IMR-90 (cell line): Measurements from ENCODE around the gene LTA. TPM values are rescaled to one million over a fixed set of nuclear protein-coding genes. Genes with fewer than 3 reads are reported as not detected.

Experiments used
- ATAC-seq: fragments of 200-7000 bp; cut with Tn5 transposase; 2 replicates; pipeline ENCODE4 v1.9.1; 2020; ENCODE audit warnings: low read depth, mild to moderate bottlenecking, moderate library complexity
- BruUV-seq: library from RNA; stranded (reverse); fragments of 400-500 nt; replicated peaks from 2 replicates; lab custom pipeline; 2021; lab: Mats Ljungman, UMichigan
- CTCF ChIA-PET: fragments of 300-600 bp; formaldehyde crosslinking; extraction: SDS; loops from one replicate; lab custom pipeline; 2021; ENCODE audit warnings: antibody characterized with exemption; lab: Yijun Ruan, JAX
- POLR2A ChIA-PET: fragments of 300-600 bp; sonication (Branson Sonifier 250); formaldehyde crosslinking; loops from one replicate; lab custom pipeline; 2022; ENCODE audit warnings: antibody characterized with exemption; ENCODE audit not compliant: unreplicated experiment; lab: Charles Lee
- DNase-seq: peaks from one replicate; pipeline ENCODE4 v3.0.0; 2013
- H2AFZ ChIP-seq: replicated peaks from 2 replicates; pipeline ENCODE3; 2013; ENCODE audit warnings: low read length, mild to moderate bottlenecking; ENCODE audit not compliant: poor library complexity
- H2AK5ac ChIP-seq: 2 replicates; pipeline ENCODE4 v1.6.1; 2013; ENCODE audit warnings: low read depth, low read length, inconsistent platforms
- H2AK9ac ChIP-seq: replicated peaks from 2 replicates; pipeline ENCODE3; 2013; ENCODE audit warnings: mild to moderate bottlenecking, low read depth, low read length, moderate library complexity; ENCODE audit not compliant: poor library complexity
- H2BK120ac ChIP-seq: 2 replicates; pipeline ENCODE4 v1.6.1; 2013; ENCODE audit warnings: low read depth, low read length, inconsistent platforms
- H2BK15ac ChIP-seq: 3 replicates; pipeline ENCODE4 v1.6.1; 2013; ENCODE audit warnings: low read depth, low read length, inconsistent platforms
- H2BK20ac ChIP-seq: 2 replicates; pipeline ENCODE4 v1.6.1; 2013; ENCODE audit warnings: low read depth, mild to moderate bottlenecking, inconsistent platforms, low read length, moderate library complexity
- H2BK5ac ChIP-seq: 2 replicates; pipeline ENCODE4 v1.6.1; 2013; ENCODE audit warnings: mild to moderate bottlenecking, low read depth, low read length, inconsistent platforms; ENCODE audit not compliant: poor library complexity, severe bottlenecking
- H3K14ac ChIP-seq: replicated peaks from 2 replicates; pipeline ENCODE4 v1.6.1; 2013; ENCODE audit warnings: low read depth, low read length, inconsistent platforms
- H3K18ac ChIP-seq: 2 replicates; pipeline ENCODE4 v1.6.1; 2013; ENCODE audit warnings: low read depth, low read length, control low read depth
- H3K23ac ChIP-seq: 2 replicates; pipeline ENCODE4 v1.6.1; 2013; ENCODE audit warnings: low read depth, low read length, inconsistent platforms
- H3K27ac ChIP-seq: 2 replicates; pipeline ENCODE4 v1.5.1; 2013; ENCODE audit warnings: mild to moderate bottlenecking, control low read depth, low read length; ENCODE audit not compliant: insufficient read depth
- H3K27me3 ChIP-seq: 2 replicates; pipeline ENCODE4 v1.6.1; 2013; ENCODE audit warnings: low read length; ENCODE audit not compliant: control insufficient read depth, insufficient read depth
- H3K36me3 ChIP-seq: 2 replicates; pipeline ENCODE4 v1.6.1; 2013; ENCODE audit warnings: low read length, mixed read lengths; ENCODE audit not compliant: control insufficient read depth, insufficient read depth
- H3K4ac ChIP-seq: 2 replicates; pipeline ENCODE4 v1.6.1; 2013; ENCODE audit warnings: low read depth, low read length, inconsistent platforms
- H3K4me1 ChIP-seq: 2 replicates; pipeline ENCODE4 v1.6.1; 2013; ENCODE audit warnings: low read length, mixed read lengths; ENCODE audit not compliant: control insufficient read depth, insufficient read depth
- H3K4me2 ChIP-seq: 2 replicates; pipeline ENCODE4 v1.6.1; 2013; ENCODE audit warnings: low read depth, mild to moderate bottlenecking, control low read depth, low read length, moderate library complexity
- H3K4me3 ChIP-seq: 2 replicates; pipeline ENCODE4 v1.5.1; 2013; ENCODE audit warnings: low read depth, mild to moderate bottlenecking, control low read depth, low read length, moderate library complexity; ENCODE audit not compliant: insufficient read depth
- H3K56ac ChIP-seq: 2 replicates; pipeline ENCODE4 v1.6.1; 2013; ENCODE audit warnings: low read length, inconsistent platforms; ENCODE audit not compliant: insufficient read depth; ENCODE audit errors: extremely low read depth
- H3K79me1 ChIP-seq, 2 experiments: 2 replicates each; pipeline ENCODE4 v1.6.1; 2013; ENCODE audit warnings: low read length in 2 of 2, inconsistent platforms in 1 of 2, low read depth in 1 of 2
- H3K9ac ChIP-seq: 2 replicates; pipeline ENCODE4 v1.6.1; 2013; ENCODE audit warnings: low read depth, low read length, control low read depth
- H3K9me1 ChIP-seq: 2 replicates; pipeline ENCODE4 v1.6.1; 2013; ENCODE audit warnings: low read length, inconsistent platforms; ENCODE audit not compliant: insufficient read depth
- H3K9me3 ChIP-seq: 2 replicates; pipeline ENCODE4 v1.6.1; 2013; ENCODE audit warnings: low read length; ENCODE audit not compliant: control insufficient read depth, insufficient read depth
- H4K20me1 ChIP-seq: 2 replicates; pipeline ENCODE4 v1.6.1; 2013; ENCODE audit warnings: low read length, inconsistent platforms; ENCODE audit not compliant: insufficient read depth
- H4K5ac ChIP-seq: 2 replicates; pipeline ENCODE4 v1.6.1; 2013; ENCODE audit warnings: mild to moderate bottlenecking, low read depth, low read length, control low read depth
- H4K8ac ChIP-seq, 2 experiments: 2 replicates each; pipeline ENCODE4 v1.6.1; 2013; ENCODE audit warnings: low read depth in 2 of 2, low read length in 2 of 2, control low read depth in 1 of 2, inconsistent platforms in 1 of 2
- H4K91ac ChIP-seq: 2 replicates; pipeline ENCODE4 v1.6.1; 2013; ENCODE audit warnings: low read depth, low read length, inconsistent platforms; ENCODE audit not compliant: insufficient read depth
- BHLHE40 ChIP-seq: fragments of 150-350 bp; IDR thresholded peaks from 2 replicates; pipeline ENCODE4 v1.6.1; 2016; ENCODE audit warnings: mild to moderate bottlenecking, low read depth, low read length
- CEBPB ChIP-seq: IDR thresholded peaks from 2 replicates; pipeline ENCODE4 v1.6.1; 2012; ENCODE audit warnings: low read depth, low read length, improper control_type of control experiment
- CHD1 ChIP-seq: IDR thresholded peaks from 2 replicates; pipeline ENCODE4 v1.6.1; 2012; ENCODE audit warnings: low read depth, low read length, improper control_type of control experiment
- FOS ChIP-seq: fragments of 150-350 bp; IDR thresholded peaks from 2 replicates; pipeline ENCODE4 v1.6.1; 2016; ENCODE audit warnings: low read depth, low read length
- MAFK ChIP-seq: IDR thresholded peaks from 2 replicates; pipeline ENCODE4 v1.6.1; 2012; ENCODE audit warnings: low read depth, low read length, improper control_type of control experiment
- MAZ ChIP-seq: IDR thresholded peaks from 2 replicates; pipeline ENCODE4 v1.6.1; 2012; ENCODE audit warnings: low read depth, mild to moderate bottlenecking, low read length, improper control_type of control experiment, moderate library complexity, borderline replicate concordance
- MXI1 ChIP-seq: IDR thresholded peaks from 2 replicates; pipeline ENCODE4 v1.6.1; 2012; ENCODE audit warnings: low read depth, mild to moderate bottlenecking, low read length, moderate library complexity, borderline replicate concordance
- NFE2L2 ChIP-seq: fragments of 150-350 bp; IDR thresholded peaks from 2 replicates; pipeline ENCODE4 v1.6.1; 2016; ENCODE audit warnings: low read depth, mild to moderate bottlenecking, low read length
- POLR2A ChIP-seq: IDR thresholded peaks from 2 replicates; pipeline ENCODE4 v1.6.1; 2012; ENCODE audit warnings: mild to moderate bottlenecking, low read depth, low read length
- RAD21 ChIP-seq: IDR thresholded peaks from 2 replicates; pipeline ENCODE4 v1.6.1; 2012; ENCODE audit warnings: low read length, improper control_type of control experiment
- RCOR1 ChIP-seq: IDR thresholded peaks from 2 replicates; pipeline ENCODE4 v1.6.1; 2012; ENCODE audit warnings: mild to moderate bottlenecking, low read length, improper control_type of control experiment; ENCODE audit not compliant: insufficient replicate concordance
- RFX5 ChIP-seq: IDR thresholded peaks from 2 replicates; pipeline ENCODE4 v1.8.0; 2012; ENCODE audit warnings: low read depth, mild to moderate bottlenecking, low read length, moderate library complexity
- SMC3 ChIP-seq: fragments of 150-350 bp; IDR thresholded peaks from 2 replicates; pipeline ENCODE4 v1.6.1; 2016; ENCODE audit warnings: low read depth, mild to moderate bottlenecking, antibody characterized with exemption, low read length, moderate library complexity
- WGBS, 2 experiments: methylation state at CpG; one replicate each; pipeline versions ENCODE4 v1.1.5 to v1.1.7; 2013; ENCODE audit warnings: missing lambda C conversion rate in 2 of 2; ENCODE audit not compliant: insufficient read length in 1 of 2; ENCODE audit errors: extremely low coverage in 2 of 2; 5-methylcytosine and 5-hydroxymethylcytosine counted together
- dilution Hi-C: fragments of 300-500 bp; cut with HindIII; formaldehyde crosslinking; loops from one replicate; pipeline ENCODE4 v1.14.3; 2018; ENCODE audit warnings: low sequenced_read_pairs; ENCODE audit not compliant: unreplicated experiment
- in situ Hi-C: fragments of 300-500 bp; cut with MboI; formaldehyde crosslinking; loops from 3 replicates; pipeline ENCODE4 v1.14.3; 2019; ENCODE audit warnings: low sequenced_read_pairs, inconsistent platforms, mixed read lengths
- intact Hi-C: fragments of 100-400 bp; cut with micrococcal nuclease; formaldehyde crosslinking; loops from 2 replicates; pipeline ENCODE4 v1.10.0; 2022
- polyA plus RNA-seq, 3 experiments: library from polyadenylated mRNA; depleted of rRNA; stranded (reverse); fragments of >200 nt; gene quantifications; 2 replicates each; pipeline ENCODE4 v1.2.3, GENCODE V29; 2012; ENCODE audit warnings: low replicate concordance in 1 of 3
- total RNA-seq: library from RNA; depleted of rRNA; stranded (reverse); fragments of >200 nt; gene quantifications from 2 replicates; pipeline ENCODE4 v1.2.3, GENCODE V29; 2012
- TF ChIP-seq, protein P1 (sequence below): fragments of 150-350 bp; IDR thresholded peaks from 2 replicates; pipeline ENCODE4 v1.6.1; 2016; ENCODE audit warnings: low read depth, mild to moderate bottlenecking, low read length, moderate library complexity, borderline replicate concordance
- TF ChIP-seq, protein P2 (sequence below): fragments of 150-350 bp; IDR thresholded peaks from 2 replicates; pipeline ENCODE4 v1.6.1; 2017; ENCODE audit warnings: mild to moderate bottlenecking, antibody characterized with exemption, low read length, low read depth

LTA gene
- total and polyA plus RNA-seq, 2 of the 4 experiments (the other 2 are of a cell fraction): not detected

DNA sequence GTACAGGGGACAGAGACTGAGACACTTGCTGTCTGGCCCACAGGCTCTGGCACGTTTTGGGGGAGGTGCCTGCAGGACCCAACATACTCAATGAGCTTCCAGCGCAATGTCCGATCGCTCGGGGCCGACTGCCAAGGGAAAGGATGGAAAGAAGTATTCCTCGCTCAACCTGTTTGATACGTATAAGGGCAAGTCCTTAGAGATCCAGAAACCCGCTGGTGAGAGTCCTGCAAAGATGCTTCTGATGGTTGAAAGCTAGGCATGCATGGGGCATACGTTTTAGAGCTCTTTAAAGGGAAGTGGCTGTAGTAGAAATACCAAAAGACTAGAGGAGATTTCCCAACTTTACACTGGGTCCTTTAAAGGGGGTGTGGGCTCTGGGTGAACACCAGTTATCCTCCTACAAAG is 50.6 kb downstream of the LTA start:
- Histone ChIP-seq H4K5ac (no peak overlapping the region), H3K27ac (no peak overlapping the region), H3K18ac (no peak overlapping the region), H3K9me3 (no peaks in the 10 kb centered on the region), H3K27me3 (no peaks in the 10 kb centered on the region), H4K20me1 (peaks cover 50% of the 10 kb centered on the region), H3K4ac (no peak overlapping the region), H2BK20ac (no peak overlapping the region), H4K91ac (no peak overlapping the region), H3K4me3 (no peak overlapping the region), H2BK120ac (no peak overlapping the region), H2AK5ac (no peak overlapping the region), H3K56ac (no peak overlapping the region), H3K23ac (peak overlapping the region; percentile 99; the same call in 1 of the 2 replicates), H3K14ac (no peak overlapping the region), H4K8ac (no peak overlapping the region), H2BK5ac (peak overlapping the region; percentile 15), H3K9me1 (peaks cover 6% of the 10 kb centered on the region), H2AK9ac (no peak overlapping the region), H3K36me3 (peaks cover 47% of the 10 kb centered on the region), H2AFZ (no peak overlapping the region), H3K4me1 (no peaks in the 10 kb centered on the region), H3K79me1 (peaks cover 22 to 56% of the 10 kb centered on the region in 2 experiments), H3K4me2 (peak overlapping the region; percentile 98), H2BK15ac (no peak overlapping the region), H3K9ac (peak overlapping the region; percentile 100; the same call in 1 of the 2 replicates)
- TF ChIP-seq POLR2A (no peak; the same call in 1 of the 2 replicates), CEBPB (no peak), RAD21 (no peak), BHLHE40 (no peak), SMC3 (no peak), RCOR1 (no peak), RFX5 (no peak), MAFK (no peak), CHD1 (no peak), NFE2L2 (no peak), MXI1 (no peak), MAZ (no peak), FOS (no peak)
- TF ChIP-seq, protein P1, sequence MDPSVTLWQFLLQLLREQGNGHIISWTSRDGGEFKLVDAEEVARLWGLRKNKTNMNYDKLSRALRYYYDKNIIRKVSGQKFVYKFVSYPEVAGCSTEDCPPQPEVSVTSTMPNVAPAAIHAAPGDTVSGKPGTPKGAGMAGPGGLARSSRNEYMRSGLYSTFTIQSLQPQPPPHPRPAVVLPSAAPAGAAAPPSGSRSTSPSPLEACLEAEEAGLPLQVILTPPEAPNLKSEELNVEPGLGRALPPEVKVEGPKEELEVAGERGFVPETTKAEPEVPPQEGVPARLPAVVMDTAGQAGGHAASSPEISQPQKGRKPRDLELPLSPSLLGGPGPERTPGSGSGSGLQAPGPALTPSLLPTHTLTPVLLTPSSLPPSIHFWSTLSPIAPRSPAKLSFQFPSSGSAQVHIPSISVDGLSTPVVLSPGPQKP: no peak
- TF ChIP-seq, protein P2, sequence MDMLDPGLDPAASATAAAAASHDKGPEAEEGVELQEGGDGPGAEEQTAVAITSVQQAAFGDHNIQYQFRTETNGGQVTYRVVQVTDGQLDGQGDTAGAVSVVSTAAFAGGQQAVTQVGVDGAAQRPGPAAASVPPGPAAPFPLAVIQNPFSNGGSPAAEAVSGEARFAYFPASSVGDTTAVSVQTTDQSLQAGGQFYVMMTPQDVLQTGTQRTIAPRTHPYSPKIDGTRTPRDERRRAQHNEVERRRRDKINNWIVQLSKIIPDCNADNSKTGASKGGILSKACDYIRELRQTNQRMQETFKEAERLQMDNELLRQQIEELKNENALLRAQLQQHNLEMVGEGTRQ: no peak
- dilution Hi-C loops: no loop called here
- intact Hi-C loops: no loop called here
- in situ Hi-C loops: no loop called here
- POLR2A ChIA-PET: interaction anchor here (0.6 kb wide), 1 partner anchor 216 kb away, joined by 4 read pairs; no protein-coding TSS in a partner anchor
- BruUV-seq: no TSS peak
- CTCF ChIA-PET: interaction anchor here (1.3 kb wide), 1 partner anchor 15 kb away, joined by 4 read pairs; no protein-coding TSS in a partner anchor
- DNase-seq: no peak
- ATAC-seq: no peak
- 60% methylated on average over 2 of the region's 10 CpGs; no CpG with 5 or more reads in 1 of the 2 experiments for WGBS, 2 experiments
